Choroid plexus epithelial cell (primary cell): ENCODE measurements around the gene MINDY4.

Experiments used
- DNase-seq: peaks from one replicate; pipeline ENCODE4 v3.0.0-alpha.2; 2010; ENCODE audit warnings: low read depth
- H3K4me3 ChIP-seq: 2 replicates; pipeline ENCODE4 v1.5.1; 2011; ENCODE audit warnings: low read depth, mild to moderate bottlenecking, control low read depth, low read length, moderate library complexity
- CTCF ChIP-seq: conservative IDR thresholded peaks from 2 replicates; pipeline ENCODE4 v1.5.1; 2011; ENCODE audit warnings: low read depth, mild to moderate bottlenecking, control low read depth, inconsistent platforms, low read length, moderate library complexity

MINDY4 gene

GRCh38 chr7:30728591-30729100 is 42.6 kb upstream of the MINDY4 start:
- DNase-seq: no peak
- H3K4me3 ChIP-seq: no peak overlapping the region
- TF ChIP-seq CTCF: no peak

GRCh38 chr7:30729642-30730041 is 41.6 kb upstream of the MINDY4 start:
- no peak overlapping the region for H3K4me3 ChIP-seq
- DNase-seq: no peak
- no peak for TF ChIP-seq CTCF

GRCh38 chr7:30730097-30730496 is 41.1 kb upstream of the MINDY4 start:
- no peak for DNase-seq
- TF ChIP-seq CTCF: no peak
- no peak overlapping the region for H3K4me3 ChIP-seq

- H3K4me3 ChIP-seq: no peak overlapping the region
- TF ChIP-seq CTCF: no peak
- DNase-seq: no peak
These were observed 40.2 kb upstream of the MINDY4 start for GRCh38 chr7:30730996-30731395.

GRCh38 chr7:30731581-30731980 is 39.6 kb upstream of the MINDY4 start:
- DNase-seq: no peak
- TF ChIP-seq CTCF: no peak
- no peak overlapping the region for H3K4me3 ChIP-seq

- DNase-seq: no peak
- no peak overlapping the region for H3K4me3 ChIP-seq
- TF ChIP-seq CTCF: no peak
These were observed 38.6 kb upstream of the MINDY4 start for GRCh38 chr7:30732606-30733005.

- no peak for DNase-seq
- TF ChIP-seq CTCF: no peak
- no peak overlapping the region for H3K4me3 ChIP-seq
These were observed 38.0 kb upstream of the MINDY4 start for GRCh38 chr7:30733216-30733615.
